Peyer's patch (tissue), 4 donors: ENCODE data around the gene PTF1A.

Experiments
- CTCF ChIP-seq, 6 experiments: fragments of 450-650 bp in 4 of 6; fragments of 200-600 bp in 2 of 6; sonication (generic) in 1 of 6; IDR thresholded peaks; one replicate each; pipeline ENCODE4 v1.5.1; 2017 to 2019; ENCODE audit warnings: antibody characterized with exemption in 6 of 6, mild to moderate bottlenecking in 3 of 6, moderate library complexity in 1 of 6
- POLR2A ChIP-seq, 2 donors: fragments of 450-650 bp; IDR thresholded peaks; one replicate each; pipeline ENCODE4 v1.5.1; 2017; ENCODE audit warnings: antibody characterized with exemption in 2 of 2, mild to moderate bottlenecking in 2 of 2, moderate library complexity in 2 of 2

- TF ChIP-seq CTCF (IDR thresholded peaks at IDR 0.05) (no peak), POLR2A (IDR thresholded peaks at IDR 0.05) (no peak)
Observed at GRCh38 chr10:23150091-23150490, 42.0 kb upstream of the PTF1A start.
